Astrocyte (in vitro differentiated cells and primary cell): ENCODE results near the gene PTGFRN.

Experiments used
- EZH2 ChIP-seq: IDR thresholded peaks from 2 replicates; pipeline ENCODE4 v1.6.1; 2012; ENCODE audit warnings: mild to moderate bottlenecking, low read length, inconsistent platforms; ENCODE audit not compliant: insufficient read depth
- TF ChIP-seq, protein P1 (sequence below): IDR thresholded peaks from 2 replicates; pipeline ENCODE4 v1.5.1; 2011; ENCODE audit warnings: low read depth, mild to moderate bottlenecking, inconsistent platforms, low read length, moderate library complexity; ENCODE audit not compliant: insufficient read depth

DNA sequence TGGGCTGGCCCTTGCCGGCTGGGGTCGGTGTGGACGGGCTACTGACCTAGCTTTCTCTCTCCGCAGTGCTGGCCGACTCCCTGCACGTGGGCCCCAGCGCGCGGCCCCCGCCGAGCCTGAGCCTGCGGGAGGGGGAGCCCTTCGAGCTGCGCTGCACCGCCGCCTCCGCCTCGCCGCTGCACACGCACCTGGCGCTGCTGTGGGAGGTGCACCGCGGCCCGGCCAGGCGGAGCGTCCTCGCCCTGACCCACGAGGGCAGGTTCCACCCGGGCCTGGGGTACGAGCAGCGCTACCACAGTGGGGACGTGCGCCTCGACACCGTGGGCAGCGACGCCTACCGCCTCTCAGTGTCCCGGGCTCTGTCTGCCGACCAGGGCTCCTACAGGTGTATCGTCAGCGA, 34.9 kb downstream of the PTGFRN start:
- TF ChIP-seq, protein P1, sequence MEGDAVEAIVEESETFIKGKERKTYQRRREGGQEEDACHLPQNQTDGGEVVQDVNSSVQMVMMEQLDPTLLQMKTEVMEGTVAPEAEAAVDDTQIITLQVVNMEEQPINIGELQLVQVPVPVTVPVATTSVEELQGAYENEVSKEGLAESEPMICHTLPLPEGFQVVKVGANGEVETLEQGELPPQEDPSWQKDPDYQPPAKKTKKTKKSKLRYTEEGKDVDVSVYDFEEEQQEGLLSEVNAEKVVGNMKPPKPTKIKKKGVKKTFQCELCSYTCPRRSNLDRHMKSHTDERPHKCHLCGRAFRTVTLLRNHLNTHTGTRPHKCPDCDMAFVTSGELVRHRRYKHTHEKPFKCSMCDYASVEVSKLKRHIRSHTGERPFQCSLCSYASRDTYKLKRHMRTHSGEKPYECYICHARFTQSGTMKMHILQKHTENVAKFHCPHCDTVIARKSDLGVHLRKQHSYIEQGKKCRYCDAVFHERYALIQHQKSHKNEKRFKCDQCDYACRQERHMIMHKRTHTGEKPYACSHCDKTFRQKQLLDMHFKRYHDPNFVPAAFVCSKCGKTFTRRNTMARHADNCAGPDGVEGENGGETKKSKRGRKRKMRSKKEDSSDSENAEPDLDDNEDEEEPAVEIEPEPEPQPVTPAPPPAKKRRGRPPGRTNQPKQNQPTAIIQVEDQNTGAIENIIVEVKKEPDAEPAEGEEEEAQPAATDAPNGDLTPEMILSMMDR, result no peak
- no peak for TF ChIP-seq EZH2
